Testis (tissue), 2 donors: ENCODE results near the gene ATP11A.

Experiments
- CTCF ChIP-seq, 3 experiments: fragments of 450-650 bp in 2 of 3; fragments of 200-600 bp in 1 of 3; sonication (generic) in 1 of 3; IDR thresholded peaks; one replicate each; pipeline ENCODE4 v1.5.1; 2016 to 2019; ENCODE audit warnings: antibody characterized with exemption in 3 of 3, mild to moderate bottlenecking in 2 of 3, moderate library complexity in 1 of 3
- POLR2A ChIP-seq: fragments of 450-650 bp; IDR thresholded peaks from one replicate; pipeline ENCODE4 v1.6.1; 2017; ENCODE audit warnings: antibody characterized with exemption, mild to moderate bottlenecking, moderate library complexity

- no peak for TF ChIP-seq CTCF (IDR thresholded peaks at IDR 0.05)
- TF ChIP-seq POLR2A, result no peak
Observed at GRCh38 chr13:112818040-112818697, 128.3 kb downstream of the ATP11A start.
